SH-SY5Y (cell line): Measurements from ENCODE around the gene TSTD1.

Experiments
- GATA2 ChIP-seq: IDR thresholded peaks from 2 replicates; pipeline ENCODE4 v1.6.1; 2011; ENCODE audit warnings: mild to moderate bottlenecking, low read depth, low read length
- GATA3 ChIP-seq: IDR thresholded peaks from 2 replicates; pipeline ENCODE4 v1.6.1; 2011; ENCODE audit warnings: low read depth, mild to moderate bottlenecking, low read length, moderate library complexity

- no peak for TF ChIP-seq GATA3
- no peak for TF ChIP-seq GATA2
These were observed 31.4 kb downstream of the TSTD1 start for GRCh38 chr1:161007369-161007768.
